22Rv1 (cell line): ENCODE measurements around the gene SYNJ2.

Source experiments
- ZFX ChIP-seq: fragments of 450-650 bp; IDR thresholded peaks from 2 replicates; pipeline ENCODE4 v1.6.1; 2017; ENCODE audit warnings: antibody characterized with exemption, borderline replicate concordance
- TF ChIP-seq, protein P1 (sequence below): fragments of 450-650 bp; IDR thresholded peaks from 2 replicates; pipeline ENCODE4 v1.5.1; 2017; ENCODE audit warnings: mild to moderate bottlenecking

DNA sequence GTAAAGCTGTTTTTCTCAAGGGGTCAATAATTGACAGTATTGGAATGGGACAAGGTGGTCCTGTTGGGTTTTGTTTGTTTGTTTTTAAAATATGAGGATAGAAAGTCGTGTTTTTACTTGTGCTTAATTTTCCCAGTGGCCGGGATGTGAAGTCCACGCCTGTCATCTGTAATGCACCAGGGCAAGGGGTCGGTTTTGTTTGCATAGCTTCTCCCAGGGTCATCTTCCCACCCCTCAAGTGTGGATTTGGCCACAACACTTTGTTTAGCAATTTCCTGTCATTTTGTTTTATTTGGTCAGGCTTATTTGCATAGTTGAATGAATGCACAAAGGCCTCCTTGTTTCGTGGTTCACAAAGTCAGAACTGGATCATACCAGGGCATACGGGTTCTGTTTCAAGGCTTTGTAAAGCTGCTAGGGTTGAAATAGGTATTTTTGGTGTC, 29.8 kb downstream of the SYNJ2 start:
- TF ChIP-seq, protein P1, sequence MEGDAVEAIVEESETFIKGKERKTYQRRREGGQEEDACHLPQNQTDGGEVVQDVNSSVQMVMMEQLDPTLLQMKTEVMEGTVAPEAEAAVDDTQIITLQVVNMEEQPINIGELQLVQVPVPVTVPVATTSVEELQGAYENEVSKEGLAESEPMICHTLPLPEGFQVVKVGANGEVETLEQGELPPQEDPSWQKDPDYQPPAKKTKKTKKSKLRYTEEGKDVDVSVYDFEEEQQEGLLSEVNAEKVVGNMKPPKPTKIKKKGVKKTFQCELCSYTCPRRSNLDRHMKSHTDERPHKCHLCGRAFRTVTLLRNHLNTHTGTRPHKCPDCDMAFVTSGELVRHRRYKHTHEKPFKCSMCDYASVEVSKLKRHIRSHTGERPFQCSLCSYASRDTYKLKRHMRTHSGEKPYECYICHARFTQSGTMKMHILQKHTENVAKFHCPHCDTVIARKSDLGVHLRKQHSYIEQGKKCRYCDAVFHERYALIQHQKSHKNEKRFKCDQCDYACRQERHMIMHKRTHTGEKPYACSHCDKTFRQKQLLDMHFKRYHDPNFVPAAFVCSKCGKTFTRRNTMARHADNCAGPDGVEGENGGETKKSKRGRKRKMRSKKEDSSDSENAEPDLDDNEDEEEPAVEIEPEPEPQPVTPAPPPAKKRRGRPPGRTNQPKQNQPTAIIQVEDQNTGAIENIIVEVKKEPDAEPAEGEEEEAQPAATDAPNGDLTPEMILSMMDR, result no peak
- TF ChIP-seq ZFX, result no peak
